HG02970 (cell line): ENCODE data around the gene ATP5F1D.

ENCODE experiments used
- ATAC-seq: cut with Tn5 transposase; IDR thresholded peaks from one replicate; pipeline ENCODE4 v1.9.1; 2021; ENCODE audit warnings: mild to moderate bottlenecking, moderate library complexity, moderate number of reproducible peaks; ENCODE audit not compliant: unreplicated experiment, low FRiP score

ATP5F1D gene

DNA sequence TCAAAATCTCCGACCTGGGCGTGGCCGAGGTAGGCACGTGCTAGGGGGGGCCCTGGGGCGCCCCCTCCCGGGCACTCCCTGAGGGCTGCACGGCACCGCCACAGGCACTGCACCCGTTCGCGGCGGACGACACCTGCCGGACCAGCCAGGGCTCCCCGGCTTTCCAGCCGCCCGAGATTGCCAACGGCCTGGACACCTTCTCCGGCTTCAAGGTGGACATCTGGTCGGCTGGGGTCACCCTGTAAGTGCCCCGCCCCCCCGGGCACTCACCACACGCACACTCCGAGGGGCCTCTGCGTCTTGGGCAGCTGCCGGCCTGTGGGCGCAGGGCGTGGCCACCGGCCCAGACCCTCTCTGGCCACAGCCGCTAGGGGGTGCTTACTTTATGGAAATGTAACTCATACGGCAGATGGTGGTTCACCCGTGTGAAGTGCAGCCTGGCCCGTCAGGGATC, 21.0 kb upstream of the ATP5F1D start:
- ATAC-seq = no peak

GRCh38 chr19:1220976-1221903, 20.3 kb upstream of the ATP5F1D start:
- no peak for ATAC-seq

- no peak for ATAC-seq
These were observed 19.7 kb upstream of the ATP5F1D start for GRCh38 chr19:1221904-1222255.

GRCh38 chr19:1222394-1222793, 19.2 kb upstream of the ATP5F1D start:
- no peak for ATAC-seq

GRCh38 chr19:1223018-1223855, 18.3 kb upstream of the ATP5F1D start:
- ATAC-seq = no peak

DNA sequence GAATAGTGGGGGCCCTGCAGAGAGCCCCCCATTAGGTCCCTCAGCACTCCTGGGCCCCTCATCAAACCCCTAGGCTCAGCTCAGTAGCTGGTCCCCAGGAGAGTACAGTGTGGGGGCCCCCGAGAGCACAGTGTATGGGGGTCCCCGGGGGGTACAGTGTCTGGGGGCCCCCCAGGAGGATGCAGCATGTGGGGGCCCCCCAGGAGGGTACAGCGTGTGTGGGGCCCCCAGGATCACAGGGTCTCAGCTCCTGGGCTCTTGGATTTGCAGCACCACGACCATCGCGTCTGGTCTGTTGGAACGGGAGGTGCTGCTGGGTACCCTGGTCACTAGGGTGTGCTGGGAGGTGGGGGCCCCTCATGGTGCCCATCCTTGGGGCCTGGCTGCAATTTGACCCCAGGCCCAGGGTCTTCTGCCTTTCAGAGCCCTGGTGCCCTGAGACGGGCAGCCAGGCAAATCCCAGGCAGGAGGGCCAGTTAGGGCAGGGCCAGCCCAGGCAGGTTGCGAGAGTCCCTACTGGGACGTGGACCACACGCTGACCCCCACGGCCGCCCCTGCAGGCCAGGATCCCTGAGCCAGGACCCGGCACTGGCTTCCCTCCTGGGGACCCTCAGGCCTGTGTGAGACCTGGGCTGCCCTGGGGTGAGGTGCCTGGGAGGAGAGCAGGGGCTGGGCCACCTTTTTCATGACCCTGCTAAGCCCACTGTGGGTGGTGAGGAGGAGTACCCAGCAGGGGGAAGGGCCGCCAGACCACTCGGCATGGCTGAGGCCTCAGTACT, 17.3 kb upstream of the ATP5F1D start:
- ATAC-seq = no peak

DNA sequence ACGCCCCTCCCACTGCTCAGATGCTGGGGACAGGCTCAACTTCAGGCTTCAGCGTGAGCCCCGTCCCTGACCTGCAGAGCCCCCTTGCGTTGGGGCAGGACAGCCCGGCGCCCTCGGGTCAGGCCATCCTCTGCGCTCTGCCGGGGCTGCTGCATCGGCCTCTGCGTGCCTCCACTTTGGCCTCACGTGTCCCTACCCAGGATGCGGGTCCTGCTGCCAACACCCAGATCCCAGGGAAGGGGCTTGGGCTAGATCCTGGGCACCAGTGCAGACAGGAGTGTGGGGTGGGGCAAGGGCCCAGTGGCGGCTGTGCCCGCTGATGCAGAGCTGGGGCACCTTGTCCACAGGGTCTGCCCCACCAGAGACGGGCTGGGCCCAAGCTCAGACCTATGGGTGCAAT, 16.7 kb upstream of the ATP5F1D start:
- ATAC-seq = no peak

- no peak for ATAC-seq
These were observed 15.9 kb upstream of the ATP5F1D start for GRCh38 chr19:1225440-1226226.

GRCh38 chr19:1226227-1226518, 15.4 kb upstream of the ATP5F1D start:
- ATAC-seq = no peak

DNA sequence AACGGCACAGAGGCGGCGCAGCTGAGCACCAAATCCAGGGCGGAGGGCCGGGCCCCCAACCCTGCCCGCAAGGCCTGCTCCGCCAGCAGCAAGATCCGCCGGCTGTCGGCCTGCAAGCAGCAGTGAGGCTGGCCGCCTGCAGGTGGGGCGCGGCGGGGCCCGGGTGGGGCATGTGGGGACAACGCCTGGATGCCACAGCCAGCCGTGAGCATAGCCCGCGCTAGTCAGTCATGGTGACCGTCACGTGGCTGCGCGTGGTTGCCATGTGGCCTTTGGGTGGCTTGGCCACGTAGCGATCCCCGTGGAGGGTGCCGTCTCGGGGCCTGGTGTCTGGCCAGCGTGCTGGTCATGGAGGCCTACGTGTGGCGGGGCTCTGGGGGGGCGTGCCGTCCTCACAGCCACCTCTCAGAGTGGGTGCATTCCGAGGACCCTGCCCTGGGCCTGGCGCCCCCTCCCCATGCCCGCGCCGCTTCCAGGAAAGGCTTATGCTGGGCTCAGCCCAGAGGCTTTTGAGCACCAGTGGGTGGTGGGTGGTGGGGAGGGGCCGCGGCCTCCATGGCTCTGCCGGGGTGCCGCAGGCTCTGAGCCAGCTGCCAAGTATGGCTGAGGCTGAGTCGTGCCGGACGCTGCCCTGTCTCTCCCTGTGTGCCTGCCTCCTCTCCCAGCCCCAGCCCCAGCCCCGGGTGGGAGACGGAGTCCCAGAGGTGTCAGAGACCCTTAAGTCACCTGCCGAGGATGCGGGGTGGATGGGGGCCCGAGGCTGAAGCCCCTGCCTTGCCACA, 14.8 kb upstream of the ATP5F1D start:
- ATAC-seq = no peak

GRCh38 chr19:1227304-1228054, 14.1 kb upstream of the ATP5F1D start:
- ATAC-seq = no peak

DNA sequence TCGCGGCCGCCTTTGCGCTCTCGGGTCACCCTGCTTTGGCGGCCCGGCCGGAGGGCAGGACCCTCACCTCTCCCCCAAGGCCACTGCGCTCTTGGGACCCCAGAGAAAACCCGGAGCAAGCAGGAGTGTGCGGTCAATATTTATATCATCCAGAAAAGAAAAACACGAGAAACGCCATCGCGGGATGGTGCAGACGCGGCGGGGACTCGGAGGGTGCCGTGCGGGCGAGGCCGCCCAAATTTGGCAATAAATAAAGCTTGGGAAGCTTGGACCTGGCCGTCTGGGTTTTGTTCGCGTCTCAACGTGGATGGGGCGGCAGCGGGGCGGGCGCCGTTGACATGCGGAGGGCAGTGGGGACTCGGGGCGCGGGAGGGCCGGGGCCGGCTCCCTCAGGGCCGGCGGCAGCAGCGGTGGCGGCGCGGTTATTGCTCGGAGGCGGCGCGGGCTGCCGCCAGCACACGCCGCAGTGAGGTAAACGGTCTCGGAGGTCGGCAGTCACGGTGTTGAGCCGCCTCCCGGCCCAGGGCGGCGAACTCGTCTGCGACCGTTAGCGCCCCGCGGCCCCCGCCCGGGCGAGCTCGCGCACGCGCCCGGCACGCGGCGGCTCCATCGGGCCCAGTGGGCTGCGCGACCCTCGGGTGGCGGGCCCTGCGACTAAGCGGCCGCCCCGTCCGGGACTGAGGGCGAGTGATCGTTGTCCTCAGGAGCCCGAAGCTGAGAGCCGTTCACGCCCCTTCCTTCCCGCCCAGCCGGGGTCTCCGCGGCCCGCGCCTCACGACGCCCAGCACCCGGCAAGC, 13.2 kb upstream of the ATP5F1D start:
- no peak for ATAC-seq

DNA sequence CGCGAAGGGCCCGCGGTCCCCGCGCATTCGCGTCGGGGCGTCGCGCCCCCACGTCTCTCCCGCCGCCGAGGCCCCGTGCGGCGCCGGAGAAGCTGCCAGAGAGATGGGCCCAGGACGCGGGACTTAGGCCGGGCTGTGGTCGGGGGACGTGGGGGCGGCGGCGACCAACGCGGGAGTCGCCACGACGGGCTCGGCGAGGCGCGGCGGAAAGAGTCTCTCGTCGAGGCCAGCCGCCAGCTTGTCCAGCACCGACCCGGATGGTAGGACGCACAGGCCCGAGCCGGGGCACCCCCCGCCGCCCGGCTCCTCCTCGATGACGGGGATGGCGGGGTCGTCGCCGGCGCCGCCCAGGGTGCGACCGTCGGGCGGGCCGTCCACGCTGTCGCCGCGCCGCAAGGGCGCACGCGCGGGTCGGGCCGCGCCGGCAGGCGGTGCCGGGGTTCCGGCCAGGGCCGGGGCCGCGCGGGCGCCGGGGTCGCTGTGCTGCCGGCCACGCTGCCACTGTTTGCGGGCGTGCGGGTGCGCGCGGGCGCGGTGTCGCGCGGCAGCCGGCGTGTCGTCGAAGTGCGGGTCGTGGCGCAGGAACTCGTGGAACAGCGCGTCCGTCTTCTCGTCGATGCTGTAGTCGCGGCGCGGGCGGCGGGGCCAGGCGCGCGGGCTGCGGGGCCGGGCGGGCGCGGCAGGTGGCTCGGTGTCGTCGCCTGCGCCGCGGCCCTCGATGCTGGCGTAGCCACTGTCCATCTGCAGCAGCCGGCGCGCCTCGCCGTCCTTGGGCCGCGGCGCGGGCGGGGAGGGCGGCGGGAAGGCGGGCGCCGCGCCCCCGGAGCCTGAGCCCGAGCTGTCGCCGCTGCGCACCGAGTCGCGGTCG, 12.3 kb upstream of the ATP5F1D start:
- no peak for ATAC-seq

DNA sequence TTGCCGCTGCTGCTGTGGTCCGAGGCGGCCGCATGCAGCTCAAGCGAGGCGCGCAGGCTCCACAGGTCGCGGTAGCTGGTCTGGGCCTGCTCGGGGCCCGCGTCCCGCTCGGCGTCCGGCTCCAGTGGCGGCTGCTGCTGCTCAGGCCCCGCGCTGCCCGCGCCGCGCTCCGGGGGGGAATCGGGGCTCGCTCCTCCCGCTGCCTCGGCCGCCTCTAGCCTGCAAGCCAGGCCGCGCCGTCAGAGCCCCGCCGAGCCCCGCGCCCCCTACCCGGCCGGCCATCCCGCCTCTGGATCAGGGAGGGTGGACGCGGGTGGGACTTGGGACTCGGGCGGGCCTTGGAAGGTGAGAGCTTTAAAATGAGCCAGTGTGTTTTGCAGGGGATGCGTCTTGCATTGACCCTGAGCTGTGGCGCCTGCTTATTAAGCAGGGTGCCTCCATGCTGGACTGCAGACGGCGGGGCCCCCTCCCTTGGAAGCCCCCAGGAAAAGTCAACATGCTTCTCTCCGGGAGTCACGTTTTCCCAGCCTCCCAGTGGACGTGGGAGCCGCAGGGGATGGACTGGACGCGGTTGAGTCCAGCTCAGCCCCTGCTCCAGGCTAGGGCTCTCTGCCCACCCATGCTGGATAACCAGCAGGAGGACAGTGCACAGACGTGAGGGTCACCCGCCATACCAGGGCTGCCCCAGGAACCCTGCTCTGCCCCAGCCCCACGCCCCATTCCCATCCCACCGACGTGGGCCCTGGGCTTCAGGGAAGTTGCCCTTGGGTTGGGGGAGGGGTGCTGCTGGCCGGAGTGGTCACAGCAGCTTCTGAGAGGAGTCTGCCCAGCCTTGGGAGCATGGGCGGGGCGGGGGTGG, 11.4 kb upstream of the ATP5F1D start:
- no peak for ATAC-seq

GRCh38 chr19:1230783-1231489, 10.6 kb upstream of the ATP5F1D start:
- no peak for ATAC-seq
